Colonic mucosa (tissue), 4 donors: ENCODE results near the gene NADK. TPM values are rescaled to one million over a fixed set of nuclear protein-coding genes. Genes with fewer than 3 reads are reported as not detected.

Experiments
- DNase-seq: peaks from one replicate; pipeline ENCODE4 v3.0.0-alpha.2; 2020
- H3K27ac ChIP-seq: fragments of 200-600 bp; one replicate; pipeline ENCODE4 v1.8.0; 2021
- H3K27me3 ChIP-seq: fragments of 200-600 bp; one replicate; pipeline ENCODE4 v1.8.0; 2021
- H3K36me3 ChIP-seq: fragments of 200-600 bp; one replicate; pipeline ENCODE4 v1.8.0; 2021
- H3K4me1 ChIP-seq: fragments of 200-600 bp; one replicate; pipeline ENCODE4 v1.8.0; 2021; ENCODE audit warnings: mild to moderate bottlenecking
- H3K4me3 ChIP-seq: fragments of 200-600 bp; one replicate; pipeline ENCODE4 v1.8.0; 2021
- H3K9ac ChIP-seq, 2 donors: one replicate each; pipeline ENCODE4 v1.7.0; 2013; ENCODE audit warnings: control low read depth in 2 of 2, low read depth in 2 of 2, low read length in 2 of 2
- H3K9me3 ChIP-seq: fragments of 200-600 bp; one replicate; pipeline ENCODE4 v1.8.0; 2021
- intact Hi-C: fragments of 100-400 bp; cut with DNase I; formaldehyde crosslinking; loops from one replicate; pipeline ENCODE4 v1.14.1; 2022
- total RNA-seq, 2 donors: library from RNA; stranded (reverse); fragmentation: NEBNext Ultra II Directional in 1 of 2; extraction: Animal tissue kit (Norgen Biotek cat#: 25700) in 1 of 2; gene quantifications; one replicate each; pipeline ENCODE4 v1.2.1, GENCODE V29; 2021
- TF ChIP-seq, protein P1 (sequence below): fragments of 200-600 bp; IDR thresholded peaks from one replicate; pipeline ENCODE4 v1.8.0; 2022; ENCODE audit warnings: antibody characterized with exemption, mild to moderate bottlenecking
- donor health status: healthy.
- donor health status: DM: no; HTN: no; CAD: no.
- donor health status: DM: no; HTN: no; CAD: no.

NADK gene
- total RNA-seq, 2 donors from 2014 or later: 122 to 146 TPM

DNA sequence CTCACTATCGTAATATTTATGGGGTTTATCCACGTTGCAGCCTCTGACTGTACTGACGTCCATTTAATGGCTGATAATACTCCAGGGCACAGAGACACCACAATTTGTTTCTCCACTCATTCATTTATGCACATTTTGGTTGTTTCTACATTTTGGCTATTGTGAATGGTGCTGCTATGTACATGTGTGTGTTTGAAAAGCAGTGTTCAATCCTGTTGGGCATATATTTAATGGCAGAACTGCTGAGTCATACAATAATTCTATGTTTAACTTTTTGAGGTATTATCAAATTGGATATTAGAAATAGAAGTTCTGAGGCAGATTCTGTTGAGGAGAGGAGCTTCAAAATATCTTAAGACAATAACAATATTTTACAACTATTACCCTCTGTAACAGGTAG lies 39.0 kb upstream of the NADK start:
- Histone ChIP-seq H3K9ac (no peak overlapping the region), H3K27me3 (no peaks in the 10 kb centered on the region), H3K4me1 (no peaks in the 10 kb centered on the region), H3K27ac (no peak overlapping the region), H3K9me3 (no peaks in the 10 kb centered on the region), H3K36me3 (peaks cover 11% of the 10 kb centered on the region), H3K4me3 (no peak overlapping the region)
- no peak for DNase-seq
- intact Hi-C loops: no loop called here
- TF ChIP-seq, protein P1, sequence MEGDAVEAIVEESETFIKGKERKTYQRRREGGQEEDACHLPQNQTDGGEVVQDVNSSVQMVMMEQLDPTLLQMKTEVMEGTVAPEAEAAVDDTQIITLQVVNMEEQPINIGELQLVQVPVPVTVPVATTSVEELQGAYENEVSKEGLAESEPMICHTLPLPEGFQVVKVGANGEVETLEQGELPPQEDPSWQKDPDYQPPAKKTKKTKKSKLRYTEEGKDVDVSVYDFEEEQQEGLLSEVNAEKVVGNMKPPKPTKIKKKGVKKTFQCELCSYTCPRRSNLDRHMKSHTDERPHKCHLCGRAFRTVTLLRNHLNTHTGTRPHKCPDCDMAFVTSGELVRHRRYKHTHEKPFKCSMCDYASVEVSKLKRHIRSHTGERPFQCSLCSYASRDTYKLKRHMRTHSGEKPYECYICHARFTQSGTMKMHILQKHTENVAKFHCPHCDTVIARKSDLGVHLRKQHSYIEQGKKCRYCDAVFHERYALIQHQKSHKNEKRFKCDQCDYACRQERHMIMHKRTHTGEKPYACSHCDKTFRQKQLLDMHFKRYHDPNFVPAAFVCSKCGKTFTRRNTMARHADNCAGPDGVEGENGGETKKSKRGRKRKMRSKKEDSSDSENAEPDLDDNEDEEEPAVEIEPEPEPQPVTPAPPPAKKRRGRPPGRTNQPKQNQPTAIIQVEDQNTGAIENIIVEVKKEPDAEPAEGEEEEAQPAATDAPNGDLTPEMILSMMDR: no peak

DNA sequence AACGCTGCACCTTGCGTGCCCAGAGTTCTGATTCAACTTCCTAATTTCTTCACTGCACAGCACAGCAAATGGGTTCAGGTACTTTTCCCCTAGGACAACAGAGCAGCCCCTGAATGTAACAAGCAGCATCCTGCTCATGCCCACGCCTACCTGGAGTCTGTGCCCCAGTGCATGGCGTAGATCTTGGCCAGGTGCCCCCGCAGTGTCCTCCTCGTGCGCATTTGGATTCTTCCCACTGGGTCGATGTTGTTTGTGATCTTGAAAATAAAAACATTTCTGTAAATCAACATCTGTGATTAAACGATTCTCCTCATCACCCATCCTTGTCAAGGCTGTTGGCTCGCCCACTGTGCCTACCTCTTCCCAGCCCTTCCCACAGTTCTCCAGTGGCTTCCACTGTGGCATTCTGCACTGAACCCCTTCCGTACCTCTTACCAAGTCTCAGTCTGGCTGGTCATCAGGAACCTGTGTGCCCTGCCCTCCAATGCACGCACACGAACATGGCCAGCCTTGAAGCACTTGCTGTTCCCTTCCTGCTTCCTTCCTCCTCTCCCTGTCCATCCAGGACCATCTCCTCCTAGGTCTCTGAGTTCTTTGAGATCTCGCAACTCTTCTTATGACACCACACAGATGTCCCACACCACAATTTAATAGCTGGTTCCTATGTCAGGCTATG lies 37.5 kb upstream of the NADK start:
- Histone ChIP-seq H3K36me3 (peaks cover 11% of the 10 kb centered on the region), H3K9me3 (no peaks in the 10 kb centered on the region), H3K9ac (no peak overlapping the region), H3K4me1 (no peaks in the 10 kb centered on the region), H3K4me3 (no peak overlapping the region), H3K27ac (no peak overlapping the region), H3K27me3 (no peaks in the 10 kb centered on the region)
- intact Hi-C loops: no loop called here
- TF ChIP-seq, protein P1: no peak
- DNase-seq: no peak

DNA sequence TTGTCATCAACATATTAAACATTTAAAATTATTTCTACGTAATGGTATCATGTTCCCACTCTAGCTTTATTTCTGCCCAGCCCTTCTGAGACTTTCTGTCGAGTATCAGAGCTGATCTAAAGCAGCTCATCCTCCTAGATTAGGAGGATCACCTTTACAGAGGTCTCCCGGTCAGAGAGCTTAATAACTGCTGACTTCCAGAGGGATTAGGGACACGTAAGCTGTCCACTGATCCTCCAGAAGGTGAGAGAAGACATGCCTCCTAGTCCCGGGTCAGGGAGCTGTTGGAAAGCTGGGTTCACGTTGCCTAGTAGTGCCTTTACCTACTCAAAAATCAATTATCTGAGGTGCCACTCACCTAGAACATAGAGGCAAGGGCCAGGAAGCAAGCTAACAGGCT lies 31.2 kb upstream of the NADK start:
- peaks cover 11% of the 10 kb centered on the region for H3K36me3 ChIP-seq
- H3K4me1 ChIP-seq: no peaks in the 10 kb centered on the region
- intact Hi-C loops: no loop called here
- no peaks in the 10 kb centered on the region for H3K27me3 ChIP-seq
- DNase-seq: no peak
- no peak overlapping the region for H3K9ac ChIP-seq
- no peak overlapping the region for H3K27ac ChIP-seq
- TF ChIP-seq, protein P1: no peak
- H3K9me3 ChIP-seq: no peaks in the 10 kb centered on the region
- no peak overlapping the region for H3K4me3 ChIP-seq

DNA sequence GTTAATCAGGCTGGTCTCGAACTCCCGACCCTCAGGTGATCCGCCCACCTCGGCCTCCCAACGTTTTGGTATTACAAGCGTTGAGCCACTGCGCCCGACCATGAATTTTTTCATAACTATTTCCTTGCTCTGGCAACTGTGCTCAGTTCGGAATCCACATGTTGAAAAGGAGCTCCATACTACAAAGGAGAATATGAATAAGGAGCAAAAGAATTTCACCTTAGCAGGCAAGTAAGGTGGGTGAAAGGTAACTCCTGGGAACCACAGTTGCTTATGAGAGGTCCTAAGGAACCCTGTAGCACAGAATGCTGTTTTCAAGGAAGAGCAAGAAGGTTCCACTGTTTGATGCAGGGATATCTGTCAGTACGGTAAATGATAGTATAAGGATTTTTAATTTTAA lies 29.9 kb upstream of the NADK start:
- intact Hi-C loops: no loop called here
- Histone ChIP-seq H3K9me3 (no peaks in the 10 kb centered on the region), H3K4me3 (no peak overlapping the region), H3K27me3 (no peaks in the 10 kb centered on the region), H3K9ac (no peak overlapping the region), H3K27ac (no peak overlapping the region), H3K36me3 (peaks cover 12% of the 10 kb centered on the region), H3K4me1 (no peaks in the 10 kb centered on the region)
- TF ChIP-seq, protein P1: no peak
- DNase-seq: no peak

DNA sequence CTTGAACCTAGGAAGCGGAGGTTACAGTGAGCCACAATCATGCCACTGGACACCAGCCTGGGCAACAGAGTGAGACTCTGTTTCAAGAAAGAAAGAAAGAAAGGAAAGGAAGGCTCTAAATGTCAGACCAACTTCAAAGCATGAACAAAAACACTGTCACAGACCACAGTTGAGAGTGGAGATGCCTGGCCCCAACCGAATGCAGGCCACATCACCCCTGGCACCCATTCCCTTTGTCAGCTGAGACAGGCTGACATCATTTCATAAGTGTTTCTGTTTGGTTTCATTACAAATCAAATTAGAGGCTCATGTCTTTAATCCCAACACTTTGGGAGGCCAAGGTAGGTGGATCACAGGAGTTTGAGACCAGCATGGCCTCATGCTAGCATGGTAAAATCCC lies 28.6 kb upstream of the NADK start:
- no peaks in the 10 kb centered on the region for H3K4me1 ChIP-seq
- H3K36me3 ChIP-seq: peaks cover 16% of the 10 kb centered on the region
- H3K9me3 ChIP-seq: no peaks in the 10 kb centered on the region
- no peak for DNase-seq
- no peaks in the 10 kb centered on the region for H3K27me3 ChIP-seq
- intact Hi-C loops: no loop called here
- H3K27ac ChIP-seq: no peak overlapping the region
- no peak overlapping the region for H3K4me3 ChIP-seq
- TF ChIP-seq, protein P1: no peak
- H3K9ac ChIP-seq: no peak overlapping the region
